Jurkat, Clone E6-1 (cell line): Measurements from ENCODE around the gene HYAL1.
A peak's percentile ranks its signal among the peaks of the same experiment; 100 is the strongest.
"Not testable (repeated sequence)": the region's sequence is repeated elsewhere in the genome, so short reads cannot be mapped to it uniquely, and the experiment has no call there.

ENCODE experiments used
- DNase-seq: peaks from one replicate; pipeline ENCODE4 v3.0.0-alpha.2; 2011; ENCODE audit warnings: low read depth, low spot score
- H3K4me3 ChIP-seq: 2 replicates; pipeline ENCODE4 v1.5.1; 2011; ENCODE audit warnings: mild to moderate bottlenecking, low read length, control low read depth, moderate library complexity

The HYAL1 gene

DNA sequence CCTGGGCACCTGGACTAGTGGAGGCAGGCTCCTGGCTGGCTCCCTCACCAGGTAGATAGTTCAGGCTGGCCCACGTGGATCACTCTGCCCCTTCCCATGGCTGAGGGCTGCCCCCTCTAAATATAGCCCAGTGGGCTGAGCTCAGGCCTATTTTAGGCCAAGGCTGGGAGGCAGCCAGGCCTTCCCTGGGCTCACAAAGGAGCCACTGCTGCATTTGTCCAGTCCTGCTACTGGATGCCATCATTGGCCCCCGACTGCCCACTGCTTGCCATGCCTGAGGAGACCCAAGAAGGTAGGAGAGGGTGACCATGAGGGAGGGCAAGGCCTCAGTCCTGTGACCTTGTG is 24.5 kb downstream of the HYAL1 start, which contains the start of gene LSMEM2:
TSS of gene LSMEM2 (plus strand) at position 208 of the 345 bp plus-strand sequence. CDS start at position 235, 27 bp downstream.
- no peak for DNase-seq
- no peak within 1 kb of the TSS for H3K4me3 ChIP-seq

DNA sequence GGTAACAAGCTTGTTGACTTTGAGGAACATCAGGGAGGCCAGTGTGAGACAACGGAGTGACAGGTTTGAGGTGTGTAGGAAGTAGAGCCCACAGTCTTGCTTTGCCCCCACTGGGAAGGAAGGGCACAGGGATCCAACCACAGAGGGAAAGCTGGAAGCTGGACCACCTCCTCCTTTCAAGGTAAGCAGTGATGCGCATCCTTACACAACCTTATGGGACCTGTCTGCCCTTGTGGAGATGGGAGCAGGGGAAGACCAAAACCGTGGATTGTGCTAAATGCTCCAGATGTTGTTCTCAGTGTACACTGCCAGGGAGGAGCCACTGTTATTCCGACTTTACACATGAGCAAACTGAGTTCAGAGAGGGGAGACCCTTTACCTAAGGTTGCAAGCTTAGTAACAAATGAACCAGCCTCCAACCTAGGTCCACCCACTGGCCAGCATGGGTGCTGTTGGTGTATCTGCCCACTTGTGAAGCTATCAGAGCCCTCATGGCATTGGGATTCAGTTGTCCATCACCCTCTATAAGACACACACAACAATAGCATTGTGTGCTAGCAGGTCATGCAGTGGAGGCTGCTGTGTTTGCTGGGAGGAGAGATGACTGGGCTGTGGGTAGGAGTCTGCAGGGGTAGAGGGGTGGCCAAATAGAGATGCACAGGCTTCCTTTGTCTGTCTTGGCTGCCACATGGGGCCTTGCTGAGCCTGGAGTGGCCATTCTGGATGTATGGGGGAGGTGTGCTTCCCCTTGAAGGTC is 25.1 kb downstream of the HYAL1 start:
- DNase-seq = no peak
- H3K4me3 ChIP-seq = no peak overlapping the region

DNA sequence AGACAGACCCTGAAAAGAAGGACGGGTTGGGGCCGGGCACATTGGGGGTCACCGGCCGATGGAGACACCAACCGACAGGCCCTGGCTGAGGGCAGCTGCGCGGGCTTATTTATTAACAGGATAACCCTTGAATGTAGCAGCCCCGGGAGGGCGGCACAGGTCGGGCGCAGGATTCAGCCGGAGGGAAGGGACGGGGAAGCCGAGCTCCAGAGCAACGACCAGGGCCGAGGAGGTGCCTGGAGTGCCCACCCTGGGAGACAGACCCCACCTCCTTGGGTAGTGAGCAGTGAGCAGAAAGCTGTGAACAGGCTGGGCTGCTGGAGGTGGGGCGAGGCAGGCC is 26.6 kb downstream of the HYAL1 start:
- no peak for DNase-seq

DNA sequence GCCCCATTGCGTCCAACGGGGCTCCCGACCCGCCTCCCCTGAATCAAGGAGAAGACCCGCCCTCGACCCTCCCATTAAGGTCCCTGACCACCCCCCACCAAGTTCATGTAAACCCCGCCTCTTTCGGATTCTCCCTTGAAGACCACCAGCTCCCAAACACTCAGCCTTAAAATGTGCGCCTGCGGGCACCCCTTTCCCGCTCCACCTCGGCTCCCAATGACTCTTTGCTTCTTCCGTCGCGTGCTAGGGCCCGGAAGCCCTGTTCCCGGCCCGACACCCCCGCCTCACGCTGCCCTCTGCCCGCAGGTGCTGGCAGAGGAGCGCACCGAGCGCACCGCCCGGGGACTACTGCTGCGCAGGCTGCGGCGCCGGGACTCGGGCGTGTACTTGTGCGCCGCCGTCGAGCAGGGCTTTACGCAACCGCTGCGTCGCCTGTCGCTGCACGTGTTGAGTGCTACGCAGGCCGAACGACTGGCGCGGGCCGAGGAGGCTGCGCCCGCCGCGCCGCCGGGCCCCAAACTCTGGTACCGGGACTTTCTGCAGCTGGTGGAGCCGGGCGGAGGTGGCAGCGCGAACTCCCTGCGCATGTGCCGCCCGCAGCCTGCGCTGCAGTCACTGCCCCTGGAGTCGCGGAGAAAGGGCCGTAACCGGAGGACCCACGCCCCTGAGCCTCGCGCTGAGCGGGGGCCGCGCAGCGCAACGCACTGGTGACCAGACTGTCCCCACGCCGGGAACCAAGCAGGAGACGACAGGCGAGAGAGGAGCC is 27.2 kb downstream of the HYAL1 start:
- H3K4me3 ChIP-seq = no peak overlapping the region
- DNase-seq = no peak

More for the DNA sequence above, 26.6 kb downstream of the HYAL1 start:
- no peak overlapping the region for H3K4me3 ChIP-seq

GRCh38 chr3:50275141-50275995 is 28.0 kb downstream of the HYAL1 start:
- no peak overlapping the region for H3K4me3 ChIP-seq
- DNase-seq = no peak

DNA sequence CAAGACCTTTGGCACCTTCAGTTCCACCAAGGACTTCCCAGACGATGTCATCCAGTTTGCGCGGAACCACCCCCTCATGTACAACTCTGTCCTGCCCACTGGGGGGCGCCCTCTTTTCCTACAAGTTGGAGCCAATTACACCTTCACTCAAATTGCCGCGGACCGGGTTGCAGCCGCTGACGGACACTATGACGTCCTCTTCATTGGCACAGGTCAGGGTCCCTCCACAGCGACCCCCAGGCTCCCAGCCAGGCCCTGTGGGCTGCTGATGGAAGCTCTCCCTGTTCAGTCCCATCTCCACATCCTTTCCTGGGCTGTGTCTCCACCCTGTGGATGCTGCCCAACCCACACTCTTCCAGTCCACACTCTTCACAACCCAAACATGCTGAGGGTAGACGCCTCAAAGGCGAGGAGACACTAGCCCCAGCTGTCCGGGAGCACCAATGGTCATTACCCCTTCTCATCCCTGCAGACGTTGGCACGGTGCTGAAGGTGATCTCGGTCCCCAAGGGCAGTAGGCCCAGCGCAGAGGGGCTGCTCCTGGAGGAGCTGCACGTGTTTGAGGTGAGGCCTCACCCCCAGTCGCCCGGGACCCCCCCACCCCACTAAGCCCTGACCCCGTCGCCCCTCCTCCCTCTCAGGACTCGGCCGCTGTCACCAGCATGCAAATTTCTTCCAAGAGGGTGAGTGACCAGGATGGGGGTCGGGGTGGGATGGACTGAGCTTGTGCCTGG is 28.8 kb downstream of the HYAL1 start:
- H3K4me3 ChIP-seq = no peak overlapping the region
- peak; percentile 55 for DNase-seq

- DNase-seq = no peak
- H3K4me3 ChIP-seq = no peak overlapping the region
Observed at GRCh38 chr3:50273689-50274065, 29.7 kb downstream of the HYAL1 start.

- DNase-seq = peak; percentile 41
- no peak overlapping the region for H3K4me3 ChIP-seq
Observed at GRCh38 chr3:50272911-50273688, 30.3 kb downstream of the HYAL1 start.

- DNase-seq, H3K4me3 ChIP-seq: not testable (repeated sequence)
Observed at GRCh38 chr3:50272538-50272910, 30.9 kb downstream of the HYAL1 start.

DNA sequence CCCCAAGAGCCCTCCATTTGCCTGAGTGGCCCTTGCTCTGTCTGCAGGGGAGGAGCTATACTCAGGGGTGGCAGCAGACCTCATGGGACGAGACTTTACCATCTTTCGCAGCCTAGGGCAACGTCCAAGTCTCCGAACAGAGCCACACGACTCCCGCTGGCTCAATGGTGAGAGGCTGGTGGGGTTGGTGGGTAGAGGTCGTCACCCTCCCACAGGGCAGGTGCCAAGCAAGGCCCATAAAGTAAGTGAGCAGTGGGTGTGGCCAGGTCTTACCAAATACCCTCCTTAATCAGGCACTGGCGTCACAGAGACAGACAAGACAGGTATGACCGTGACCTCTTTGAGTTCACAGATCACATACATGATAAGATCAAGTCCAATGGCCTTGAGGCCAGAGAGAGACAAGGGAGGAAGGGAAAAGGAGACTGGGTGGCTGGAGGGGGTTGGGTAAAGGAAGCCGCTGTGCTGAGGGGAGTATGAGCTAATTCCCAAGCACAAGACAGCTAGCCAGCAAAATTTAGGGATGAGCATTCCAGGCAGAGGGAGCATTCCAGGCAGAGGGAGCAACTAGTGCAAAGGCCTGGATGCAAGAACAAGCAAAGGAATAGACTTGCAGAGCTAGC is 31.9 kb downstream of the HYAL1 start:
- DNase-seq = no peak
- no peak overlapping the region for H3K4me3 ChIP-seq

- H3K4me3 ChIP-seq = no peak overlapping the region
- DNase-seq = no peak
Observed at GRCh38 chr3:50270422-50271224, 32.8 kb downstream of the HYAL1 start.

DNA sequence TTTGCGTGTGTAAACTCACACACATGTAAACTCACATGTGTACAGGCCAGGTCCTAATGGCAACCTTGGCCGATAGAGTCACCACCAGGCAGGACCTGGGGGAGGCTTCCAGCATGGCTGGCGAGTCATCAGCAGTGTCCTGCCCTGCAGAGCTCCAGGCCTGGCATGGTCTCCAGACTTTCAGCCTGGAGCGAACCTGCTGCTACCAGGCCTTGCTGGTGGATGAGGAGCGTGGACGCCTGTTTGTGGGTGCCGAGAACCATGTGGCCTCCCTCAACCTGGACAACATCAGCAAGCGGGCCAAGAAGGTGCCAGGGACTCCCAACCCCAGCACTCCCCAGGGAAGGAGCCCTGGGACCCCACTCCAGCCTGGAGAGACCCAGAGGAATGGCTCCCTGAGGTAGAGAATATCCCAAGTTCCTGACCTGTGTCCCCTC is 33.4 kb downstream of the HYAL1 start:
- no peak for DNase-seq
- H3K4me3 ChIP-seq = no peak overlapping the region

DNA sequence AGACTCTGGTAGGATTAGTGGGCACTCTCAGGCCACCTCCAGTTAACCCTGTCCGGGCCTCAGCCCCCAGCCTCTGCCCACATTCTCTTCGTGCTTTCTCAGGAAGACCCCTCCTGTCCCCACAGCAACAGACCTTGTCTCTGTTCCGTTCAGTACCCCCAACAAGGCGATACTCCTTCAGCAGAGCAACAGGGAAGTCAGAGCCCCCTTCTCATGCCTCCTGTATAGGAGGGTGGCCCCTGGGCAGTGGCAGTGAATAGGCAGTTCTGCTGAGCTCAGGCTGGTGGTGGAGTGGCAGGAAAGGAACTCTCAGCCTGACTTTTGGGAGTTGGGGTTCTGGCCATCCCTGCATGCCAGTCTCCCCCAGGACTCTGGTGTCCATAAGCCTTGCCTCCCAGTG is 33.9 kb downstream of the HYAL1 start:
- no peak for DNase-seq
- no peak overlapping the region for H3K4me3 ChIP-seq

DNA sequence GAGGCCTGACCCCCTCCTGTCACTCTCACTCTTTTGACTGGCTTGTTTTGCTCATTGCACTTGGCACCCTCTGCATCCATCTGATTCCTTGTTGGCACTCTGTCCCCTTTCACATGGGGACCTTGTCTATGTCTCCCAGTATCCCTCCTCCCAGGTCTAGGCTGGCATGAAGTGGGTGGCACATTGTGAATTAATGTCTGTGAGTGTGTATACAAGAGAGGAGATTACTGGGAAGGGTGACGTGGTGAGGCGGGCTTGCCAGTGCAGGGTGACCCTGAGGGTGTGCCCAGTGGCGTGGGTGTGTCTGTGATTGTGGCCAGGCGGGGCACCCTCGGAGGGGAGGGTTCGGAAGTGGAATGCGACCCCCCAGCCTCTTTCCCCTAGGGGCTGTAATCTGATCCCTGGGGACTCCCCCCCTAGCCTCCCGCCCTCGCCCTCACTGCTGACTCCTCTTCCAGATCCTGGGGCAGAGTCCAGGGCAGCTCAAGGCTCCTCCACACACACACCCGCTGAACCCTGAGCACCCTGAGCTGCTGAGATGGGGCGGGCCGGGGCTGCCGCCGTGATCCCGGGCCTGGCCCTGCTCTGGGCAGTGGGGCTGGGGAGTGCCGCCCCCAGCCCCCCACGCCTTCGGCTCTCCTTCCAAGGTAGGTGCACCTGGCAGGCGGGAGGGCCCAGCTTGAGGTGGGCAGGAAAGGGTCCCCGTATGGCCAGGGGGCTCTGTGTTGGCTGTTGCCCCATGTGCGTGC is 34.5 kb downstream of the HYAL1 start, which contains the start of gene SEMA3B:
TSS of gene SEMA3B (plus strand) at position 445 of the 749 bp plus-strand sequence. CDS start at position 539, 94 bp downstream.
- H3K4me3 ChIP-seq = no peak within 1 kb of the TSS
- no peak for DNase-seq

- no peak overlapping the region for H3K4me3 ChIP-seq
- DNase-seq = no peak
Observed at GRCh38 chr3:50268276-50268675, 35.1 kb downstream of the HYAL1 start.

DNA sequence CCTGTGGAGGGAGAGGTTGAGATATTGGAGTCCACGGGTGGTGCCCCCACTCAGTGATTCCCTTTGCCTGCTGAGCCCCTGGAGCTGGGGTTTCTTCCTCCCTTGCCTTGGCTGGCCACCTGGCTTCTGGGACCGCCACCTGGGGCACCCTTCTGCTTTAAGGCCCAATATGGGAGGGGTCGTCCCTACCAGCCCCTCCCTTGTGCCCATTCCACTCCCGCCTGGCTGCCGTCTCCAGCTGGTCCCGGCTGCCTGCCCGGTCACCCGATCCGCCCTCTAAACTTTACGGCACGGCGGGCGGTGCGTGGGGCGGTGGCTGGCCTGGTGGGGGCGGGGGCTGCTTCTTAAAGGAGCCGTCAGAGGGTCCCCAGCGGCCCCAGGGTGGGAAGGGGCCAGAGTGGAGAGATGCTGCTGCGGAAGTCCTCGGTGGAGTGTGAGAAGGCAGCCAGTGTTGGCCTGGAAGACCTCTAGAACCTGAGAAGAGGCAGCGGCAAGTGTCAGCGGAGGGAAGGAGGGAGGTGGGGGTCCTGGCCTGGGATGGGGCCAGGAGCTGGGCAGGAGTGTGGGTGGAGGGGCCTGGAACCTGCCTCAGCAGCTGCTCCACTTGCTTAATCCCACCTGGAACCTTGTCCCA is 36.0 kb downstream of the HYAL1 start:
- DNase-seq = no peak
- no peak overlapping the region for H3K4me3 ChIP-seq
